GM18520 (cell line): Measurements from ENCODE around the gene EPC2.

Experiments used
- ATAC-seq: cut with Tn5 transposase; IDR thresholded peaks from one replicate; pipeline ENCODE4 v1.9.1; 2021; ENCODE audit not compliant: unreplicated experiment

Gene EPC2

GRCh38 chr2:148643998-148644882 lies at the start of gene EPC2:
Gene EPC2, plus strand, starts transcription at chr2:148644751. Its CDS starts 267 bp downstream, at chr2:148645018.
- ATAC-seq: peak; percentile 31

GRCh38 chr2:148596018-148596417 lies 48.5 kb upstream of the EPC2 start:
- no peak for ATAC-seq

DNA sequence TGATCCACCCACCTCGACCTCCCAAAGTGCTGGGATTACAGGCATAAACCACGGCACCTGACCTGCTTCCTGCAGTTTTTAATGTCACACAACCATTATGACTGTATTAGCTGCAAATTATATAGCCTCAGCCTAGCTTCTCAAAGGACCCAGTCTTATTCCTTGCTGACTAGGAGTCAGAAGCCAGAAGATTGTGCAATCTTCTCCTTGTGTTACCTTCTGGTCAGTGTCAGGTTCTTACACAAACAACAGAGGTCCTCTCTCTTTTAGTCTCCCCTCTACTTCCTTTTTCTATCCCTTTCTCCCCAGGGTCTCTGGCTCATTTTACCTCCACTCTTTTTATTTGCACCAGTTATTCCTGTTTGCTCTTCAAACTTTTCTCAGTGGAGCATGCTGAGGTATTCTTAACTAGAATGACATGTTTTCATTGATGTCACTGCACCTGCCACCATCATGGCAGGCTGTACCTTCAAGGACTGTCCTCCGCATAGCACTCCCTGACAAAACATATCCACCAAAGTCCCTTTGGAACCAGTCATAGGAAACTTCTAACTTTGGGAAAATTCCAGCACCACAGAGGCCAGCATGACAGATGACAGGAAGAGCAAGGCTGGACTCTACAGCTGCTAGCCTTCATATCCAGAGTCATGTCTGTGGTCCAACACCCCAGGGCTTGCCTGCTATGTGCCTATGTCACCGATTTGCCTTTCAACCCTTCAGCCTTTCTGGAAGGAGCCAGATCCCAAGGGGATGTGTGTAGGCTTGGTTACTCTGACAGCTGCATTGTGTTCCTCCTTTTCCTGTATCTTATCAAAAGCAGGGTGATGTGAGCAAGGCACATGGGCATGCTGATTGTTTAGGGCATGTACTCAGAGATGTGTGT lies 45.2 kb upstream of the EPC2 start:
- no peak for ATAC-seq

- peak; percentile 31 for ATAC-seq
Measured at GRCh38 chr2:148602885-148603561, 41.5 kb upstream of the EPC2 start.

- peak; percentile 98 for ATAC-seq
Measured at GRCh38 chr2:148603562-148603920, 41.0 kb upstream of the EPC2 start.

- ATAC-seq: no peak
Measured at GRCh38 chr2:148604927-148605326, 39.6 kb upstream of the EPC2 start.

- no peak for ATAC-seq
Measured at GRCh38 chr2:148607566-148607965, 37.0 kb upstream of the EPC2 start.

DNA sequence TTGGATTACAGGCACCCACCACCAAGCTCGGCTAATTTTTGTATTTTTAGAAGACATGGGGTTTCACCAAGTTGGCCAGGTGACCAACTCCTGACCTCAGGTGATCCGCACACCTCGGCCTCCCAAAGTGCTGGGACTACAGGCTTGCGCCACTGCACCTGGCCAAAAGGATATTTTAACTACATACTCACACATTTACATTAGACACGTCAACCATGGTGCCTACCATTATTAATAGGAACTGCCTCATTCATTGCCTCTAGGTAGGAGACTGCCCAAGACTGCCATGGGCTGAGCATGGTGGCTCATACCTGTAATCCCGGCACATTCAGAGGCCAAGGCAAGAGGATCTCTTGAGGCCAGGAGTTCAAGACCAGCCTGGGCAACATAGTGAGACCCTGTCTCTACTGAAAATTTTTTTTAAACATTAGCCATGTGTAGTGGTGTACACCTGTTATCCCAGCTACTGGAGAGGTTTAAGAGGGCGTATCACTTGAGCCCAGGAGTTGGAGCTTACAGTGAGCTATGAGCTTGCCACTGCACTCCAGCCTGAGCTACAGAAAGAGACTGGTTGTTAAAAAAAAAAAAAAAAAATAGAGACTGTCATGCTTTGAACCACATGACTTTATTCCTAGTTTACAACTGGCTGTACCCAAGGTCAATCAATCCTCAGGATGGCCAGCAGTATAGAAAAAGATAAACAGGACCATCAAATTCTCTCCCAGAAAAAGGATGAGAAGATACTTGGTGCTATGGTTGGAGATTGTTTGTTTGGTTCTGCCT lies 31.1 kb upstream of the EPC2 start:
- ATAC-seq: no peak

DNA sequence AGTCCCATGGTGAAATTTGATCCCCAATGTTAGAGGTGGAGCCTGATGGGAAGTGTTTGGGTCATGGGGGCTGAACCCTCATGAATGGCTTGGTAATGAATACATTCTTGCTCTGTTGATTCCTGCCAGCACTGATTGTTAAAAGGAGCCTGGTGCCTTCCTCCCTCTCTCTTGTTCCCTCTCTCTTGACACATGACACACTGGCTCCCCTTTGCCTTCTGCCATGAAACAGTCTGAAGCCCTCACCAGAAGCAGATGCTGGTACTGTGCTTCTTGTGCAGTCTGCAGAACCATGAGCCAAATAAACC lies 30.6 kb upstream of the EPC2 start:
- ATAC-seq: peak; percentile 1

- ATAC-seq: peak; percentile 95
Measured at GRCh38 chr2:148614322-148615049, 30.1 kb upstream of the EPC2 start.

- ATAC-seq: no peak
Measured at GRCh38 chr2:148615381-148615841, 29.1 kb upstream of the EPC2 start.

DNA sequence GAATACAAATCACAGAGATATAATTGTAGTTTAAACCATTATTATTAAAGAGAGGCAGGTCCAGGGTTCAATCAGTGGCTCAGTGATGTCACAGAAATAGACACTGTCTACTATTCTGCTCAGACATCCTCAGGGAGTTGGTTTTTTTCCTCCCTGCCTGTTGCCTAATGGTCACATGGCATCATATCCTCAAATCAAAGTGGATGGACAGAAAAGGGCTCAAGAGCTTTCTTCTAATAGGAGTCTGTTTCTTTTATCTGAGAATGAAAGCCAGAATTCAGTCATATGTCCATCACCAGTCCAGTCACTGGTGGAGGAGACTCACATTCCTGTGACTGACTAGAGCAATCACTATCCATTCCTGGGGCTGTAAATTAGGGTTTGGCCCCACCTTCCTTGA lies 27.9 kb upstream of the EPC2 start:
- ATAC-seq: no peak

GRCh38 chr2:148617219-148617618 lies 27.3 kb upstream of the EPC2 start:
- ATAC-seq: no peak

GRCh38 chr2:148619560-148620195 lies 24.9 kb upstream of the EPC2 start:
- no peak for ATAC-seq

DNA sequence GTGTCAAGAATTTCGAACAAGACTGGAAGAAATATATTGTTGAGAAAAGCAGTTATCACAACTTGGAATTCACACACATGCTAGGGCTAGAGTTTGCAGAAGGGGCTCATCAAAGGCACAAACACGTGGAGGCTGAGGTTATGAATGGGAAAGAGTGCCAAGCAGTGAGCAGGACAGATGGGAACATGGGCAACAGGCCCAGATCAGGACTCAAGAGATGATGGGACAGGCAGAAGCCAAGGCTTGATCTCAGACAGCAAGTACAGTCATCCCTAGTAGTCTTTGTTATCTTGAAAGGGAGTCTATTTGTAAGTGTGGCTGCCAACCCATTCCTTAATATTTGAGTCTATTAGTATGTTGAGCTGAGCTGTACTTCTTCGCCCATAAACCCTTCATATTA lies 22.2 kb upstream of the EPC2 start:
- no peak for ATAC-seq

DNA sequence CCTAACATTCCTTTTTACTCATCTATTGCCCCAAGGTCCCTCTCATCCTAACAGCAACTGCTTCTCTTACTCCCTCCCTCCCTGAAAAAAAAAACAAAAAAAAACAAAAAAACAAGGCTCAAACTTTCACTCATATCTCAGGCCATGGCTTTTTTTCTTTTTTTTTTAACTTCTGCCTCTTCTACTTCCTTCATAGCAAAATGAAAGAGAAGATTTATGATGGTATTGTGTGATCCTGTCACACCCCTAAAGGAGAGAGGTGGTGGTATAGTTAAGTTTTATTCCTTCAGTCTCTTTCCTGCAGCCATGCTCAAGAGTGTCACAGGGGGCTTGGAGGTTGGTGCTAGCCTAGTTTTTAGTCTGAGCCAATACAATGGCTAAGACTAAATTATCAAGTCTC lies 21.5 kb upstream of the EPC2 start:
- no peak for ATAC-seq

GRCh38 chr2:148627224-148627623 lies 17.3 kb upstream of the EPC2 start:
- no peak for ATAC-seq

GRCh38 chr2:148634749-148635148 lies 9.8 kb upstream of the EPC2 start:
- ATAC-seq: no peak

- ATAC-seq: no peak
Measured at GRCh38 chr2:148638543-148638942, 6.0 kb upstream of the EPC2 start.

- no peak for ATAC-seq
Measured at GRCh38 chr2:148640767-148641166, 3.8 kb upstream of the EPC2 start.
